ENCODE results near the gene SCN1B. TPM values are rescaled to one million over a fixed set of nuclear protein-coding genes. Genes with fewer than 3 reads are reported as not detected.
"Not testable (repeated sequence)": the region's sequence is repeated elsewhere in the genome, so short reads cannot be mapped to it uniquely, and the experiment has no call there.

Gene SCN1B
- total RNA-seq, 1 donor from 2014 or later, result 1.1 TPM

GRCh38 chr19:34988119-34988518 lies 42.2 kb upstream of the SCN1B start:
- H3K9me3 Mint-ChIP-seq, result peaks cover 8% of the 10 kb centered on the region

GRCh38 chr19:34989298-34989697 lies 41.0 kb upstream of the SCN1B start:
- no peak for DNase-seq (ENCODE audit: extremely low spot score, unreplicated experiment)
- no peak for TF ChIP-seq CTCF (conservative IDR thresholded peaks at IDR 0.05)
- H3K27ac Mint-ChIP-seq, result no peak overlapping the region
- peaks cover 9% of the 10 kb centered on the region for H3K27me3 Mint-ChIP-seq
- no peak overlapping the region for H3K4me3 Mint-ChIP-seq
- peaks cover 5% of the 10 kb centered on the region for H3K4me1 Mint-ChIP-seq (ENCODE audit: unreplicated experiment)
- peaks cover 5% of the 10 kb centered on the region for H3K9me3 Mint-ChIP-seq
- no peaks in the 10 kb centered on the region for H3K36me3 Mint-ChIP-seq

More at GRCh38 chr19:34988119-34988518, 42.2 kb upstream of the SCN1B start:
- no peak overlapping the region for H3K4me3 Mint-ChIP-seq
- H3K36me3 Mint-ChIP-seq, result no peaks in the 10 kb centered on the region
- peaks cover 12% of the 10 kb centered on the region for H3K27me3 Mint-ChIP-seq
- peaks cover 5% of the 10 kb centered on the region for H3K4me1 Mint-ChIP-seq (ENCODE audit: unreplicated experiment)
- DNase-seq (ENCODE audit: extremely low spot score, unreplicated experiment), result no peak
- TF ChIP-seq CTCF (conservative IDR thresholded peaks at IDR 0.05), result no peak
- H3K27ac Mint-ChIP-seq, result no peak overlapping the region

- Mint-ChIP-seq H3K27ac (no peak overlapping the region), H3K4me1 (ENCODE audit: unreplicated experiment) (no peaks in the 10 kb centered on the region), H3K27me3 (peaks cover 9% of the 10 kb centered on the region), H3K36me3 (no peaks in the 10 kb centered on the region), H3K9me3 (no peaks in the 10 kb centered on the region), H3K4me3 (no peak overlapping the region)
- no peak for DNase-seq (ENCODE audit: extremely low spot score, unreplicated experiment)
- no peak for TF ChIP-seq CTCF (conservative IDR thresholded peaks at IDR 0.05)
Observed at GRCh38 chr19:34990578-34991192, 39.6 kb upstream of the SCN1B start.

- H3K27me3 Mint-ChIP-seq, result peaks cover 9% of the 10 kb centered on the region
- no peak for TF ChIP-seq CTCF (conservative IDR thresholded peaks at IDR 0.05)
- DNase-seq (ENCODE audit: extremely low spot score, unreplicated experiment), result no peak
- no peaks in the 10 kb centered on the region for H3K9me3 Mint-ChIP-seq
- no peak overlapping the region for H3K4me3 Mint-ChIP-seq
- H3K36me3 Mint-ChIP-seq, result no peaks in the 10 kb centered on the region
- no peaks in the 10 kb centered on the region for H3K4me1 Mint-ChIP-seq (ENCODE audit: unreplicated experiment)
- H3K27ac Mint-ChIP-seq, result peak overlapping the region; percentile 39
Observed at GRCh38 chr19:34991542-34992333, 38.5 kb upstream of the SCN1B start.

- H3K27ac Mint-ChIP-seq; H3K36me3 Mint-ChIP-seq; H3K4me3 Mint-ChIP-seq; H3K4me1 Mint-ChIP-seq (ENCODE audit: unreplicated experiment); H3K9me3 Mint-ChIP-seq; H3K27me3 Mint-ChIP-seq; DNase-seq (ENCODE audit: extremely low spot score, unreplicated experiment): not testable (repeated sequence)
Observed at GRCh38 chr19:34992582-34992981, 37.7 kb upstream of the SCN1B start.

GRCh38 chr19:34994286-34994642 lies 36.0 kb upstream of the SCN1B start:
- TF ChIP-seq CTCF (conservative IDR thresholded peaks at IDR 0.05), result no peak
- no peak overlapping the region for H3K4me3 Mint-ChIP-seq
- DNase-seq (ENCODE audit: extremely low spot score, unreplicated experiment), result no peak
- H3K9me3 Mint-ChIP-seq, result no peaks in the 10 kb centered on the region
- H3K36me3 Mint-ChIP-seq, result no peaks in the 10 kb centered on the region
- H3K27me3 Mint-ChIP-seq, result peaks cover 7% of the 10 kb centered on the region
- H3K27ac Mint-ChIP-seq, result no peak overlapping the region
- peaks cover 13% of the 10 kb centered on the region for H3K4me1 Mint-ChIP-seq (ENCODE audit: unreplicated experiment)

Measured in type B pancreatic cell (in vitro differentiated cells).